ENCODE measurements around the gene AMY2B. TPM values are rescaled to one million over a fixed set of nuclear protein-coding genes. Genes with fewer than 3 reads are reported as not detected.
"Not testable (repeated sequence)": the region's sequence is repeated elsewhere in the genome, so short reads cannot be mapped to it uniquely, and the experiment has no call there.

The AMY2B gene
- total and polyA plus RNA-seq, 9 donors: 3.5 to 21.2 (median 8.5) TPM

GRCh38 chr1:103602740-103603139 is 31.4 kb downstream of the AMY2B start:
- H3K36me3 ChIP-seq (ENCODE audit: control insufficient read depth, insufficient read depth, low read length): not testable (repeated sequence)

GRCh38 chr1:103616362-103616761 is 45.0 kb downstream of the AMY2B start:
- WGBS (ENCODE audit: insufficient coverage): no CpG with 5 or more reads among the region's 2 CpGs
- no peak overlapping the region for H3K27ac ChIP-seq (ENCODE audit: low read length)
- H3K4me3 ChIP-seq (ENCODE audit: low read length): no peak overlapping the region
- H3K36me3 ChIP-seq (ENCODE audit: control insufficient read depth, insufficient read depth, low read length): no peaks in the 10 kb centered on the region
- H3K9me3 ChIP-seq (replicated peaks; ENCODE audit: control insufficient read depth, low read depth, low read length): peaks cover 2% of the 10 kb centered on the region
- no peaks in the 10 kb centered on the region for H3K4me1 ChIP-seq (ENCODE audit: control insufficient read depth, insufficient read depth, low read length)
- DNase-seq: no peak
- H3K27me3 ChIP-seq (ENCODE audit: control insufficient read depth, insufficient read depth, low read length): no peaks in the 10 kb centered on the region

More at GRCh38 chr1:103602740-103603139, 31.4 kb downstream of the AMY2B start:
- not testable (repeated sequence) for H3K27ac ChIP-seq (ENCODE audit: low read length); DNase-seq; H3K4me1 ChIP-seq (ENCODE audit: control insufficient read depth, insufficient read depth, low read length); H3K4me3 ChIP-seq (ENCODE audit: low read length); H3K9me3 ChIP-seq (replicated peaks; ENCODE audit: control insufficient read depth, low read depth, low read length); H3K27me3 ChIP-seq (ENCODE audit: control insufficient read depth, insufficient read depth, low read length)
- WGBS (ENCODE audit: insufficient coverage): no CpG with 5 or more reads among the region's 3 CpGs

DNA sequence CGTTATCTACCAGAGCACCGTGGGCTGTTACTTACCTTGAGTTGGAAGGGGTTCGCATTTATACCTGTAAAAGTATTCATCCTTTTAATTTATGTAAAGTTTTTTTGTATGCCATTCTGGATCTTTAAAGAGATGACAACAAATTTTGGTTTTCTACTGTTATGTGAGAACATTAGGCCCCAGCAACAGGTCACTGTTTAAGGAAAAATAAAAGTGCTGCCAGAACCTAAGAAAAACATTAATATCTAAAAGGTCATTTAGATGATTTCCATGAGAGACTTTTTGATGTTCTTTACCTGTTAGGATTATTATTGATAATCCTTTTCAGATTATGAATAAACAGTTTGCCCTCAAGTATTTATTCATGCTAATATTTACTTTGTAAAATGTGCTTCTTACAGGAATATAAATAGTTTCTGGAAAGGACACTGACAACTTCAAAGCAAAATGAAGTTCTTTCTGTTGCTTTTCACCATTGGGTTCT is 45.6 kb downstream of the AMY2B start, which contains the start of gene AMY2A:
AMY2A (plus strand) TSS at position 434 of the 484 bp plus-strand sequence; CDS start at position 448, 14 bp downstream.
- not testable (repeated sequence) for DNase-seq; H3K4me1 ChIP-seq (ENCODE audit: control insufficient read depth, insufficient read depth, low read length); H3K4me3 ChIP-seq (ENCODE audit: low read length); H3K27ac ChIP-seq (ENCODE audit: low read length); H3K27me3 ChIP-seq (ENCODE audit: control insufficient read depth, insufficient read depth, low read length); H3K9me3 ChIP-seq (replicated peaks; ENCODE audit: control insufficient read depth, low read depth, low read length); H3K36me3 ChIP-seq (ENCODE audit: control insufficient read depth, insufficient read depth, low read length)
- no CpG with 5 or more reads among the region's 3 CpGs for WGBS (ENCODE audit: insufficient coverage)

DNA sequence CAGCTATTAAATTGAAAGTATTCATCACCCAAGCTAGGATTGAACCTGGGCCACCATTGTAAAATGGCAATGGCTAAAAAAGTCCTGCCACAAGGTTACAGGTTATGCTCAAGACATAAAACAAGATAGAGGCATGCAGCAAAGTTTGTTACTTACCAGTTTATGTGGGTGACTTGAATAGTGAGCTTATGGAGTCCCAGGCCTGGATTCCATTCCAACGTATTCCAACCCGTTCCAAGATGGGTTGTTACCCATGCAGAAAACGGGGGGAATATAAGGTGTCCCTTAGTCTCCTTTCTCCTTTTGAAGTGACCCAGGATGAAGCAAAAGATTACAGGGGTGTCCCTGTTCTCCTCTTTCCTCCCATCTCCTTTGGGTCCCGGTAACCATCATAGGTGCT is 56.0 kb downstream of the AMY2B start:
- not testable (repeated sequence) for H3K4me1 ChIP-seq (ENCODE audit: control insufficient read depth, insufficient read depth, low read length); H3K27me3 ChIP-seq (ENCODE audit: control insufficient read depth, insufficient read depth, low read length); H3K9me3 ChIP-seq (replicated peaks; ENCODE audit: control insufficient read depth, low read depth, low read length); H3K4me3 ChIP-seq (ENCODE audit: low read length); DNase-seq; H3K36me3 ChIP-seq (ENCODE audit: control insufficient read depth, insufficient read depth, low read length); H3K27ac ChIP-seq (ENCODE audit: low read length)
- no CpG with 5 or more reads among the region's 4 CpGs for WGBS (ENCODE audit: insufficient coverage)

Other genes with a start within 250 kb of the AMY2B start
- gene RNPC3, start 45.9 kb upstream of the AMY2B start, total RNA-seq: 13.2 TPM
- gene RNPC3, start 45.9 kb upstream of the AMY2B start, polyA plus RNA-seq (ENCODE audit: insufficient read depth in 1 of 8, insufficient read length in 8 of 8, low replicate concordance in 1 of 8): 10 to 100 TPM; 11.4 to 26.4 (median 16.2) TPM
- gene AMY2A, start 45.8 kb downstream of the AMY2B start, total RNA-seq: not detected
- gene AMY2A, start 45.8 kb downstream of the AMY2B start, polyA plus RNA-seq (ENCODE audit: insufficient read depth in 1 of 8, insufficient read length in 8 of 8, low replicate concordance in 1 of 8): under 1 TPM in 1 of 8 donors, not detected in 7; 0.16 TPM
- not detected for gene AMY1A, start 84.2 kb downstream of the AMY2B start, total RNA-seq
- under 1 TPM in 1 of 8 donors, not detected in 7; 0.31 TPM for gene AMY1A, start 84.2 kb downstream of the AMY2B start, polyA plus RNA-seq (ENCODE audit: insufficient read depth in 1 of 8, insufficient read length in 8 of 8, low replicate concordance in 1 of 8)
- gene AMY1B, start 124.6 kb downstream of the AMY2B start, total RNA-seq: not detected
- under 1 TPM in 3 of 8 donors, not detected in 5; 0.13 to 0.66 (median 0.19) TPM for gene AMY1B, start 124.6 kb downstream of the AMY2B start, polyA plus RNA-seq (ENCODE audit: insufficient read depth in 1 of 8, insufficient read length in 8 of 8, low replicate concordance in 1 of 8)
- not detected for gene AMY1C, start 178.3 kb downstream of the AMY2B start, total RNA-seq
- not detected for gene AMY1C, start 178.3 kb downstream of the AMY2B start, polyA plus RNA-seq (ENCODE audit: insufficient read depth in 1 of 8, insufficient read length in 8 of 8, low replicate concordance in 1 of 8)